ENCODE measurements around the gene SGTA.
"Not testable (repeated sequence)": the region's sequence is repeated elsewhere in the genome, so short reads cannot be mapped to it uniquely, and the experiment has no call there.

The SGTA gene, protein sequence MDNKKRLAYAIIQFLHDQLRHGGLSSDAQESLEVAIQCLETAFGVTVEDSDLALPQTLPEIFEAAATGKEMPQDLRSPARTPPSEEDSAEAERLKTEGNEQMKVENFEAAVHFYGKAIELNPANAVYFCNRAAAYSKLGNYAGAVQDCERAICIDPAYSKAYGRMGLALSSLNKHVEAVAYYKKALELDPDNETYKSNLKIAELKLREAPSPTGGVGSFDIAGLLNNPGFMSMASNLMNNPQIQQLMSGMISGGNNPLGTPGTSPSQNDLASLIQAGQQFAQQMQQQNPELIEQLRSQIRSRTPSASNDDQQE

DNA sequence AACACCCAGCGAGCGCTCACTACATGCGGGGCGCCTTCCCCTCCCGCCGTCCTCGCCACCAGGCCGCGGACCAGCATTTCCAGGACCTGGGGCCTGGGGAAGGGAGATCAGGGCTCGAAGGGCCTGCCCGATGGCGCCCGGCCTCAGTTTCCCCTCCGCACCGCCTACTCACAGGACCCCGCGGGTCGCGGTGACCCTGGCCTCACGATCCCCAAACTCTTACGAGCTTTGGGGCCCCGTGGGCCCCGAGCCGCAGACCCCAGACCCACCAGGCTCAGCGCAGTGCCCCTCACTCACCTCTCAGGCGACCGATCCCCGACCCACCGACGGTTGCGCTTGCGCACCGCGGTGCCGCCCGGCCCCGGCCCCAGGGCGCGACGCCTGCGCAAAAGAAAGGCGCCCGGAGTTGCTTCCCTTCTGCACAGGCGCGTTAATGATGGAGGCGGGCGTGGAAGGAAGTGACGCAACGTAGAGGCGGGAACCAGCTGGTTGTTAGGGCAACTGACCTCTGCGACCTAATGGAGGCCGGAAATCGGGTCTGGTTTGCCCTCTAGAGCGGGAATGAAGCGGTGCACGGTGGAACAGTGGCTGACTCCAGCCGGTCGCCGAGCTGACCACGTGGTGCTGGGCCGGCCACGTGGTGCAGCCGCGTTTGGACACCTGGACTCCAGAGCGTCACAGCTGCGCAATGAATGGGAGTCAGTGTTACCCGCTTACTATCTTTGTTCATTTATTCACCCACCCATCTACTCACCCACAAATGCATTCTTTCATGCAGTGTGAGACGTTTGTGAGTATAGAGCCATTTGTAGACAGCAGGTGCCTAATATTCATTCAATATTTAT is at the start of gene SGTA:
Gene SGTA (minus strand): TSS at position 338 of the 845 bp plus-strand sequence. CDS start 14,205 bp downstream, outside the sequence.
- DNase-seq (ENCODE audit: low spot score), result peak; percentile 100

DNA sequence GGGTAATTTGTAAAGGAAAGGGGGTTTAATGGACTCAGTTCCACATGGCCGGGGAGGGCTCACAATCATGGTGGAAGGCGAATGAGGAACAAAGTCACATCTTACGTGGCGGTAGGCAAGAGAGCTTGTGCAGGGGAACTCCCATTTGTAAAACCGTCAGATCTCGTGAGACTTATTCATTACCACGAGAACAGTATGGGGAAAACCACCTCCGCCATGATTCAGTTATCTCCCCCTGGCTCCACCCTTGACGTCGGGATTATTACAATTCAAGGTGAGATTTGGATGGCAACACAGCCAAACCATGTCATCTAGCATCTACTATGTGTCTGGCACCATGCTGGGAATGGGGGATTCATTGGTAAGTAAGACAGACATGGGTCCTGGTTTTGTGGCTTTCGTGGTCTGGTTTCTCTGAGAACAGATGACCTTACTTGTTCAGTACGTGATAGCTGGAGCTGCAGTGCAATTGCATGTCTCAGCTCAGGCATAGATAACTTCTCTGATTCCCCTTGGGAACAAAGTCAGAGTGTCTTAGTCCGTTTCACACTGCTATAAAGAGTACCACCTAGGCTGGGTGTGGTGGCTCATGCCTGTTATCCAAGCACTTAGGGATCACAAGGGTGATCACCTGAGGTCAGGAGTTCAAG is 44.9 kb upstream of the SGTA start:
- no peak for DNase-seq (ENCODE audit: low spot score)

DNA sequence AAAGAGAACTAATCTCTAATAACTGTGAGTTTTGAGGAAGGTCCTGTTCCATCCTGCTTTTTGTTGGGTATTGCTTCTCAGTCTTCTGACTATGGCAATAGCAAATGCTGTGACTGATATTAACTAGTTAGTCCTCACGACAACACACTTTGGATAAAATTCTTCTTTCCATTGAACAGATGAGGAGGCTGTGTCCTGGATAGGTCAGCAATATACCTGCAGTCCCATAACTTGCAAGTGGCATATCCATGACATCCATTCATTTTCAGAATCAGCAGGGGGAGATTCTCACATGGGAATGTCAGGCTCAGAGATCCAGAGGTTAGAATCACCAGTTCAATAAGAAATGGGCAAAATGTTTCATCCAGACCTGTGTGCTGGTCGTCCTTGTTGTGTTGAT is 43.9 kb upstream of the SGTA start:
- DNase-seq (ENCODE audit: low spot score), result no peak

DNA sequence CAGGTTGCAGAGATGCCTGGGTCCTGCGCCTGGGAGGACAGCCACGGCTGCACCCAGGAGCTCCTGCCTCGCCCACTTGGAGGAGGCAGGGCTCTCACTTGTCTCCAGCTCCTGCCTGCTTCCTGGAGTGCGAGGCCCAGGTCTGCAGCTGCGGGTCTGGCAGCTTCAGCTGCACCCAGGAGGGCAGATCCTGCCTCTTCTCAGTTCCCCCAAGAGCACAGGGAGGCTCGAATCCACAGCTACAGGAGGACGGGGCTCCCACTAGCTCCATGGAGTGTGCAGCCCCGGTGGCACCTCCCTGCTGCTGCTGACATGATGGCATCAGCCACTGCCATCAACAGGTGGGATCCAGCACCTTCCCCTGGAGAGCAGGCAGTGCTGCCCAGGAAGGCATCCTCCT is 41.1 kb upstream of the SGTA start:
- no peak for DNase-seq (ENCODE audit: low spot score)

DNA sequence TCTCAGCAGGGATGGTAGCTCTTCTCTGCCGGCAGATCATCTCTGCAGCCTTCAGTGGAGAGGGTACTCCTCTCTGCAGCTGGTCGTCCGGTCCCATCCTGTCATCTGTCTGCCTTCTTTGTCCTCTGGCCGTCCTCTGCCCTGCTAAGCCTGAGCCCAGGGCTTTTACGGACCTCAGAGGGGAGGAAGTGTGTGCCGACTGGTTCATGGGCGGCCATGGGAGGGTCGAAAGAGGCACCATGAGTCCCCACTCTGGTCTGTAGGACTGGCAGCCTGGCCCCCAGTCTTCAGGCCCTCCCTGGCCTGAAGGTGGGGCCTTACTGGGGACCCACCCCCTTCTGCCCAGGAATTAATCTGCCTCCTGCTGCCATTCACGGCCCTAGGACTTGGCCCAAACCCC is 40.6 kb upstream of the SGTA start:
- no peak for DNase-seq (ENCODE audit: low spot score)

DNA sequence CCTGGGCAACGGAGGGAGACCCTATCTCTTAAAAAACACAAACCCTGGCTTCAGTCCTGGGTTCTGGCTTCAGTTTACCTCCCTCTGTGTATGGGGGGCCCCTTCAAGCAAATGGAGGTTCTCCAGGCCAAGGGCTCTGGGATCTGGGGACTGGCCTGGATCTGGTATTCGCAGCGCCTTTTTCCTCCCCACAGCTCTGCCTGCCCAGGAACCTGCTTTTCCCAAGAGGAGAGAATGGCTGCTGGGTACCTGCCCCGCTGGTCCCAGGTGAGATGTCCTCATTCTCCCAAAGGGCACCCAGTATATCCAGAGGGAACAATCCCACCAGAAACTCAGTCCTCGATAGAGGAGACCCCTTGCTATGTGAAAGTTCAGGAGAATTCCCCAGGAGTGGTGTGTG is 39.8 kb upstream of the SGTA start:
- no peak for DNase-seq (ENCODE audit: low spot score)

DNA sequence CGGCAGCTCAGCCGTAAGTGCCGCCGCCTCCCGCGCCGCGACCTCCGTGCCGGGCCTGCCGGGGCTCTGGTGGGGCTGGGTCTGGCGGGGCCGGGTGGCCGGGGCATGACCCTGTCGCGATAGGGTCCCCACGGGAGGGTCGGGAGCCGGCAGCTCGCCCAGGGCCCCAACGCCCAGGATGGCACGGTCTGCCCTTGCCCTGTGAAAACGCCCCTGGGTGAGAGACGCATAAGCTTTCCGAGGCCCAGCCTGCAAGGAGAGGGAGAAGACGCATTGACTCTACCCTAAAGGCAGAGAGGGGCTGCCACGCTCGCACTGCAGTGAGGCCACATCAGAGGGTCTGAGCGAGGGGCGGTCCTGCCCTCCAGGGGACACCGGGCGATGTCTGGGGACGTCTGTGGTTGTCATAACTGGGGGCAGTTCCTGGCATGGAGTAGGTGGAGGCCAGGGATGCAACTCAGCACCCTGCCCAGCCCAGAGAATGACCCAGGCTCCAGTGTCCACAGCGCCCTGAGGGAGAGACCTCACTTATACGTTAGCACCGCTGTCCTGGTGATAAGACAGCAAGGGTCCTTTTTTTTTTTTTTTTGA is 37.1 kb upstream of the SGTA start:
- peak; percentile 57 for DNase-seq (ENCODE audit: low spot score)

DNA sequence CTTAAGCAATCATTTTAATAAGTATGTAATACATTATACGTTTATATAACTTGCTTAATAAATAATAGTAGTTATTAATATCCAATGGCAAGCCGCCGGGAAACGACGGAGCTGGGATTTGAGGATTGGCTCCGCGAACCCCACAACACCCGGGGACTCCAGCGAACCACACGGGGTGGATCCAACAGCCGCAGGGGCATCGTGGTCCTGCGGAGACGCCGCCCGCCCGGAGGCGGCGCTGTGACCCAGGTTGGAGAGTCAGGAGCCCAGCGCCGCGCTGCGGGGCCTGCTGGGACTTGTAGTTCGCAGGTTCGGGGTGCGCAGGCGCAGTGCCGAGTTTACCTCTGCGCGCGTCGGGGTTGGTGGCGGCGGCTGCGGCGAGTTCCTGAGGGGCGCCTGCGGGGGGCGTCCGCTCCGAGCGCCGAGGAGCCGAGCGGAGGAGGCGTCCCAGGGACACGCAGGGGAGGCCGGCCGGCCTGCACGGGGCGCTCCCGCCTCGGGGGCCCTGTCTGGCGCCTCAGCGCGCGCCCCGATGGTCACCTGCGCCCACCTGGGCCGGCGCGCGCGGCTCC is 36.6 kb upstream of the SGTA start, which contains the start of gene ZNF554:
Gene ZNF554 (plus strand): TSS at position 329 of the 572 bp plus-strand sequence. CDS start 204 bp downstream, at position 533.
- peak; percentile 97 for DNase-seq (ENCODE audit: low spot score)

DNA sequence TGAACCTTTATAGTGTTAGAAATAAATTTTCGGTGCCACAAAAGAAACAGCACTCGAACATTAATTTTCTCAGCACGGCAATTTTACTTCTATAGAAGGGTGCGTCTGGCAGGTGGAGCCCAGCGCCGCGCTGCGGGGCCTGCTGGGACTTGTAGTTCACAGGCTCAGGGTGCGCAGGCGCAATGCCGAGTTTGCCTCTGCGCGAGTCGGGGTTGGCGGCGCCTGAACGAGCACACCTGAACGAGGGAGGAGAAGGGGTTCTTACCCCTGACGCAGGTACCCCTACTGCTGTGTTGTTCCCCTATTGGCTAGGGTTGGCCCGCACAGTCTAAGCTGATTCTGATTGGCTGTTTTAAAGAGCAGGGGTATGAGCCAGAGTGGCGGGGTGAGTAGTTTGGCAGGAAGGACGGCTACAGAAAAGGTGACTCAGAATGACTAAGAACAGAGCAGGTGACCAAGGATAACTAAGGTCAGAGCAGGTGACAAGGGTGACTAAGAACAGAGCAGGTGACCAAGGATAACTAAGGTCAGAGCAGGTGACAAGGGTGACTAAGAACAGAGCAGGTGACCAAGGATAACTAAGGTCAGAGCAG is 34.3 kb upstream of the SGTA start:
- not testable (repeated sequence) for DNase-seq (ENCODE audit: low spot score)

DNA sequence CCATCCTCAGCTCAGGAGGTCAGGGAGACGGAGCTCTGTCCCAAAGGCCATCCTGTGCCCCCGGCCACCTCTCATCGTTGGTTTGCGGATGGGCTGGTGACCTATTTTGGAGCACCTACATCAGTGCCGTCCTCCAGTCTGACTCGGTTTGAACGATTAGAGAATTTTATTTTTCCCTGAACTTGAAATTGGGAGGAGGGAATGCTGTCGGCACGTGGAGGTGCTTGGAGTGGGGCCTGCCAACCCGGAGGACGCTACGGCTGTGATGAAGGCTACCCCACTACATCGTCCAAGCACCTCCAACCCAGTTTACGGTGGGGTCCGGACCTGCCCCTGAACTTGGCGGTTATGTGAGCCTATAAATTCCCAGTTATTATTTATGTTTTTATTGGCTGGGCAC is 33.6 kb upstream of the SGTA start:
- no peak for DNase-seq (ENCODE audit: low spot score)

DNA sequence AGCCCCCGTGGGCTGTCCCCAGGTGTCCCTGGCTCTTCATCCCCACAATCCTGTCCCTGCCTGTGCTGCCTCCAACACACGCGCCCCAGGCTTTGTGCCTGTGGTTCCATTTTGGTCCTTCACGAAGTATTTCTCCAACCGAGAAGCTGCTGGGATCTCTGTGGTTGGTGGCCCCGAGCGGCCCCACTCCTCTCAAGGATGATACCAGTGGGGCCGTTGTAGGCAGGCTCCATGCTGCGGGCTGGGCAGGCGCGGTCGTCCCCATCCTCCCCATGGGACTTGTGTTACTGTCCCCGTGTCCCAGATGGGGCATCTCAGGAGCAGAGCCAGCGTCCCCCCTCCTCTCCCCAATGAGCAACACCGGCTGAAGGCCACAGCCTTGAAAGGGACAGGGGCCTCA is 32.9 kb upstream of the SGTA start:
- DNase-seq (ENCODE audit: low spot score), result no peak

DNA sequence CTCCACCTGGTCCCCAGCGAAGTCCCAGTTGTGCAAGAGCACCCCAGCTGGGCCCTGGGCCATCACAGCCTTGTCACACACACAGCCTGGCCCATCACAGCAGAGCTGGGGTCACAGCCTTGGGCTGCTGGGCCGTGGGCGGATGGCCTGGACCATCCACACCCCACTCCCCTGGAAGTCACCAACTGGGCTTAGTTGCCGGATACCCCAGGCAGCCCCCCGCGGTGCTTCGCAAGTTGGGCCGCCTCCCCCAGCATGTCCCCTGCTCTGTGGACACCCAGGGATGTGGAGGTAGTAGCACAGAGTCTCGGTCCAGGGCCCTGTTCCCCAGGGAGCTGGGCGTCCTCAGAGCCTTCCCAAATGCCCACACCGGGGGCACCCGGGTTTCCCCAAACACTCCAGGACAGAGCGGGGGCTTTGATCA is 32.1 kb upstream of the SGTA start:
- no peak for DNase-seq (ENCODE audit: low spot score)

DNA sequence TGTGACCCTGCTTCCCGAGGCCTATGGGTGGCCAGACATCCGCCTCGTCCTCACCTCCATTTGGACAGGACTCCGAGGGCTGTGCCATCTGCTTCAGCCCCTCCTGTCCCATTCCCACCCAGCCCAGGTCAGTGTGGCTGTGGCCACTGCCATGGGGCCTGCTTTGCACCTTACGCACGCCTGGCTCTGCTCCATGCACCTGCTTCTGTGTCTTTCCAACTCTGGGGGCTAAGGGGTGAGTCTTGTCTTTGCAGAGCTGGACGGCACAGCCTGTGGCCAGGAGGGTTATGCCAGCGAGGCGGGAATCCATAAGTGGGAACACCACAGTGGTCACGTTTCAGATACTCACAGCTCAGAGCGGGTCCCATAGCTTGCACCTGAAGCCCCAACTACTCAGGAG is 31.4 kb upstream of the SGTA start:
- DNase-seq (ENCODE audit: low spot score), result no peak

DNA sequence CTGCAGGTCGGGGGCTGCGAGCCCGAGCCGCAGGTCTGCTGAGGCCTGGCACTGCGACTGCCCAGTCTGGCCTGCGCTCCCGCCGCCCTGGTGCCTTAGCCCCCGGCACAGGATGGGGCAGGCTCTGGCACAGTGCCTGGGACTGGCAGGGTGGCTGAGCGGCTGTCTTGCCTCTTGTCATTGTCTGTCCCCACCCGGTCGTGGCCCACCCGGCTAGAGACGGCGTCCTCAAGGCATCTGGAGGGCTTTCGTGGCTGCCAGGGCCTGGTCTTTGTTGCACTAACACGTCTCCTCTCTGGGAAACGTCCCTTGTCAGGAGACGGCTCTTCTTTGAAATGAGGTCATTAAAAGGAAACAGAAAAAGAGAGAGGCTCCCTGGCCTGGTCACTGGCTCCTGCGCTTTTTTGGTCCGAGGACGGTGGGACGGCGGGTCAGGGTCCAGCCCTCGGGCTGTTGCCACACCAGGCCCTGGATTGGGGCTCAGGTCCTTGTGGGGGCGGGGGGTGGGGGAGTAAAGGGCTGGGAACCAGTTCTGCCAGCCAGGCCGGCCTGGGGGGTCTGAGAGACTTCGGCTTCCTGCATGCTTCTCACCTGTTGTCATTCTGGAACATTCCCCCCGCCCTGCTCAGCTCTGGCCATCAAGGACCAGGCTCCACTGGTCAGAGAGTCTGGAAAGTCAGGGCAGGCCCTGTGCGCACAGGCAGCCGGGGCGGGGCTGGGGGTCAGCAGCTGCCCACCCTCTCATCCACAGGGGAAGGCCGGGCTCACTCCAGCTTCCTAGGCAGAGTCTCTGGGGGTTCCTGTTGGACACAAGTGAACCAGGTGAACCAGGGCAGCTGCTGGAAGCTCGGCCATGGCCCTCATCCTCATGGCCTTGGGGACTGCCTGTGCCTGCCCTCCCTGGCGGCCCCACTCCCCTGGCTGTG is 30.4 kb upstream of the SGTA start:
- no peak for DNase-seq (ENCODE audit: low spot score)

DNA sequence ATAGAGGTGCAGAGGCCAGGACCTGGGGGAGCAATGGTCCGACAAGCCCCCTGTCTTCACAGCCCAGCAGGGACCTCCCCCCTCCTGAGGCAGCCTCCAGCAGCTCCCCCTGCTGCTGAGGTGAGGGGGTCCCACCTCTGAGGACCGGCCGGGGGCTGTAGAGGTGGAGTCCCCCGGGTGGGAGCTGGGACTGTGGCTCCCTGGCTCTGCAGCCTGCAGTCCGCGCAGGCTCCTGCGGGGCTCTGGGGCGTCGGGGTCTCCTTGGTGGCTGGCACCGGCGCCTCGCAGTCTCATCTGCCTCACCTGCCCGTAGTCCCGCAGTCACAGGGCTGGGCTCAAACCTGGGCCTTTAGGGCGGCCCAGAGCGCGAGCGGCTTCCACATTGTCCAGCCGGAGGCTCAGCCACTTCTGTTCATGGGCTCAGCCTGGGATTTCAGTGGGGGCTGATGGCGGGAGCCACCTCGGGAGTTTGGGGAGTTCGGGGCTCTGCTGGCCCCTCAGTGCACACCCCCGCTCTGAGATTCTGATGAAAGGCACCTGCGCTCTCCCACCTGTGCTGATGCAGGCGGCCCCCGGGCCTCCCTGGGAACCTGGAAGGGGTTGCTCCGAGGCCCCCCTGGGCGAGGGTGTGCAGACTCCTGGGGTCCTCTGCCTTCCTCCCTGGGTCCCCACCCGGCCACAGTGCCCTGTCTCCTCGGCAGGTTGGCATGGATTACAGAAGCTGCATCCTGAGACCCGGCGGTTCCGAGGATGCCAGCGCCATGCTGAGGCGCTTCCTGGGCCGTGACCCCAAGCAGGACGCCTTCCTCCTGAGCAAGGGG is 29.6 kb upstream of the SGTA start:
- DNase-seq (ENCODE audit: low spot score), result no peak

DNA sequence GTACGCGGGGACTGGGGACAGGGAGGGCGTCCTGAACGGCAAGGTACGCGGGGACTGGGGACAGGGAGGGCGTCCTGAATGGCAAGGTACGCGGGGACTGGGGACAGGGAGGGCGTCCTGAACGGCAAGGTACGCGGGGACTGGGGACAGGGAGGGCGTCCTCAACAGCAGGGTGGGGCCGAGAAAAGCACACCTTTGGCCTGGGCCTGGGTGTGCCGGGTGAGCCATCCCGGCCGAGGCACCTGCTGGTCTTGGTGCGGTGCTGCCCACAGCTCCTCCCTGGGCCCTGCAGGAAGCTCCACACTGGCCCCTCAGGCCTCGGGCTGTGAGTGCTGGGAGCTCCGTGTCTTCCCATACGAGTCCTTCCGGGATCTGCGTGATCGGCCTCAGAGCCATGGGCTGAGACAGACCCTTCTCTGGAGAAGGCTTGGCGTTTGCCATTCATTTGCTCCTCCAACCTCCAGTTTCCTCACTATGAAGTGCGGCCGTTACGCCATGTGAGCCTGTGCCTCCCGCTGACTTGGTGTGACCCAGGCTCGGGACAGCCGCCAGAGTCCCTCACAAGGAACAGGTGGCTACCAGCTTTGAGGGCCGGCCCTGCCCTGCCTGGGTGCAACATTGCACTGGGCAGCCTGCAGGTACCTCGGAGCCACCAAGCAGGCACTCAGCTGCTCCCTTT is 28.8 kb upstream of the SGTA start:
- DNase-seq (ENCODE audit: low spot score), result no peak

DNA sequence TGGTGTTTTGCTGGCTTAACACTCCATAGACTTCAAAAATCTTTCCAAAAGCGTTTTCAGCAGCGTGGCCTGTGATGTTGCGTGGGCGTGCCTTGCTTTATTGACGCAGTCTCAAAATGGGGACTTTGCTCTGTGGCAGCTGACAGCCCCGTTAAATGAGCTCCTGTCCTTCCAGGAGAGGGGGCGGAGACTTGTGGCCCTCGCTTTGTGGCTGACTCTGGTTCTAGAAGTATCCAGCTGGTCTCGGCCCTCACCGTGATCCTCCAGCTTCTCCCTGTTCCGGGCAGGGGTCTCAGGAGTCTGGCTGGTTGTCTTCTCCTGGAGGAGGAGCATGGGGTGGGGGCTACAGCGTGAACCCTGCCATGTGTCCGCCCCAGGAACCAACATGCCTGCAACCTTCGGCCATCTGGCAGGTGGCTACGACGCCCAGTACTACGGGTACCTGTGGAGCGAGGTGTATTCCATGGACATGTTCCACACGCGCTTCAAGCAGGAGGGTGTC is 28.2 kb upstream of the SGTA start:
- DNase-seq (ENCODE audit: low spot score), result no peak

DNA sequence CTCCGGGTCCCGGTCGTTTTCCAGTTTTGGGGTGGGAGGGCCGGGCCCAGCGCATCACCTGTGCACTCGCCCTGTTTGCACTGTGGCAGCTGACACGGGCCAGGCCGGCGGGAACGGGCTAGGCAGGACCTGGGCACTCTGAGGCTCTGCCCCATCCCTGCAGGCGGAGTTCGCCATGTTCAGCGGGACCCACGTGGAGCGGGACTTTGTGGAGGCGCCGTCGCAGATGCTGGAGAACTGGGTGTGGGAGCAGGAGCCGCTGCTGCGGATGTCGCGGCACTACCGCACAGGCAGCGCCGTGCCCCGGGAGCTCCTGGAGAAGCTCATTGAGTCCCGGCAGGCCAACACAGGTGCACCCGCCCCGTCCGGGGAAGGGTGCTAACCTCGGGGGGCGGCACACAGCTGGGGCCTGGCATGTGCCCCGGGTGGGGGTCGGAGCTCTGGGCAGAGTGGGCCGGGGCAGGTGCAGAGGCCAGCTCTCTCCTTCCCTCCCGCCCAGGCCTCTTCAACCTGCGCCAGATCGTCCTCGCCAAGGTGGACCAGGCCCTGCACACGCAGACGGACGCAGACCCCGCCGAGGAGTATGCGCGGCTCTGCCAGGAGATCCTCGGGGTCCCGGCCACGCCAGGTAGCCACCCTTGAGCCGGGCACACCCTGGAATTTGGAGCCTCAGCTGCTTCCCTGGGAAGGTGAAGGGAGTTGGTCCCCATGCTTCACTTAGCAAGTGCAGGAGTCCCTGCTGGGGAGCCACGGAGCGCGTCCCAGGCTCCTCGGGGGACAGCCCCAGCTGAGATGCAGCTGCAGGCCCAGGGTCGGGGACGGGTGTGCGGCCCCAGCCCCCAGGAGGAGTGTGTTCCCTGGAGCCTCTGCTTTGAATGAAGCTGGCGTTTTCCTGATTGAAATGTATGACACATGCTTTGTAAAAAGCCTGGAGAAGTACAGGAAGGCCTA is 27.3 kb upstream of the SGTA start:
- DNase-seq (ENCODE audit: low spot score), result no peak
